Measurements from ENCODE around the gene CREBBP. TPM values are rescaled to one million over a fixed set of nuclear protein-coding genes. Genes with fewer than 3 reads are reported as not detected.

The CREBBP gene
- polyA plus RNA-seq, 1 of the 3 experiments (the other 2 are of a cell fraction) = 5.7 TPM

DNA sequence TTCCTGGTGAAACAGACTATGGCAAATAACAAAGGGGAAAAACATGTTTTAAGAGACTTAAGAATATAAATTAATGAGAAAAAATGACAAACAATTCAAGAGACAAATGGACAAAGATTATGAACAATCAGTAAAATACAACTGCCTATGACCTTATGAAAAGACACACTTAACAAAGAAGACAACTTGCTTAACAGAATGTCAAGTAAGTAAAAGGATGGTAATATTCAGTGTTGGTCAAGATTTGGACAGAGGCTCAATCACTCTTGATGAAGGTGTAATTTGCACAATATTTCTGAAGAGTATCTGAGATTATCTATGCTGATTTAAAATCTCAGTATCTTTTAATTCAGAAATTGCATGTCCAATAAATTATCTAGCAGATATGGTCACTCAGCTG, 34.4 kb downstream of the CREBBP start:
- H3K9ac ChIP-seq = no peak overlapping the region
- no peaks in the 10 kb centered on the region for H3K27me3 ChIP-seq (ENCODE audit: insufficient read depth)
- peaks cover 10 to 12% of the 10 kb centered on the region in 2 experiments for H3K4me1 ChIP-seq (ENCODE audit: control insufficient read depth in 1 of 2, insufficient read depth in 2 of 2, low read depth in 1 of 2, low read length in 1 of 2)
- no peak overlapping the region for H3K4me3 ChIP-seq (ENCODE audit: low read depth in 2 of 2, low read length in 1 of 2)
- H3K79me2 ChIP-seq (ENCODE audit: insufficient read depth) = peaks cover 96% of the 10 kb centered on the region
- no peak overlapping the region for H3K27ac ChIP-seq (ENCODE audit: low read depth in 2 of 2, low read length in 1 of 2)
- peaks cover 95% of the 10 kb centered on the region for H4K20me1 ChIP-seq (ENCODE audit: insufficient read depth)
- H3K9me2 ChIP-seq = no peaks in the 10 kb centered on the region
- CTCF ChIA-PET = no interaction called here
- TF ChIP-seq SIN3A (IDR thresholded peaks at IDR 0.05; ENCODE audit: borderline replicate concordance, low read depth, low read length) (no peak), RAD21 (IDR thresholded peaks at IDR 0.05; ENCODE audit: low read length) (no peak), RXRA (IDR thresholded peaks at IDR 0.05; ENCODE audit: borderline replicate concordance, low read depth) (no peak), TEAD4 (IDR thresholded peaks at IDR 0.05; ENCODE audit: borderline replicate concordance, insufficient read depth) (no peak), GABPA (IDR thresholded peaks at IDR 0.05; ENCODE audit: low read depth) (no peak), FOSL2 (IDR thresholded peaks at IDR 0.05; ENCODE audit: borderline replicate concordance, low read depth) (no peak), SMC3 (IDR thresholded peaks at IDR 0.05; ENCODE audit: low read depth, low read length) (no peak), CTCF (IDR thresholded peaks at IDR 0.05) (no peak), POLR2AphosphoS5 (IDR thresholded peaks at IDR 0.05; ENCODE audit: low read depth, low read length) (no peak), TCF12 (IDR thresholded peaks at IDR 0.05) (no peak)
- TF ChIP-seq, protein P1, sequence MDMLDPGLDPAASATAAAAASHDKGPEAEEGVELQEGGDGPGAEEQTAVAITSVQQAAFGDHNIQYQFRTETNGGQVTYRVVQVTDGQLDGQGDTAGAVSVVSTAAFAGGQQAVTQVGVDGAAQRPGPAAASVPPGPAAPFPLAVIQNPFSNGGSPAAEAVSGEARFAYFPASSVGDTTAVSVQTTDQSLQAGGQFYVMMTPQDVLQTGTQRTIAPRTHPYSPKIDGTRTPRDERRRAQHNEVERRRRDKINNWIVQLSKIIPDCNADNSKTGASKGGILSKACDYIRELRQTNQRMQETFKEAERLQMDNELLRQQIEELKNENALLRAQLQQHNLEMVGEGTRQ (IDR thresholded peaks at IDR 0.05; ENCODE audit: borderline replicate concordance, low read depth, low read length) = no peak
- TF ChIP-seq, protein P2, sequence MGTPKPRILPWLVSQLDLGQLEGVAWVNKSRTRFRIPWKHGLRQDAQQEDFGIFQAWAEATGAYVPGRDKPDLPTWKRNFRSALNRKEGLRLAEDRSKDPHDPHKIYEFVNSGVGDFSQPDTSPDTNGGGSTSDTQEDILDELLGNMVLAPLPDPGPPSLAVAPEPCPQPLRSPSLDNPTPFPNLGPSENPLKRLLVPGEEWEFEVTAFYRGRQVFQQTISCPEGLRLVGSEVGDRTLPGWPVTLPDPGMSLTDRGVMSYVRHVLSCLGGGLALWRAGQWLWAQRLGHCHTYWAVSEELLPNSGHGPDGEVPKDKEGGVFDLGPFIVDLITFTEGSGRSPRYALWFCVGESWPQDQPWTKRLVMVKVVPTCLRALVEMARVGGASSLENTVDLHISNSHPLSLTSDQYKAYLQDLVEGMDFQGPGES (IDR thresholded peaks at IDR 0.05; ENCODE audit: low read depth, low read length) = no peak
- POLR2A ChIA-PET = no interaction called here
- no peak for DNase-seq
- no peak overlapping the region for H2AFZ ChIP-seq (ENCODE audit: low read depth)
- no peaks in the 10 kb centered on the region for H3K9me3 ChIP-seq
- peaks cover 19 to 21% of the 10 kb centered on the region in 2 experiments for H3K36me3 ChIP-seq (replicated peaks in 1 of 2; ENCODE audit: control insufficient read depth in 1 of 2, insufficient read depth in 2 of 2, low read length in 1 of 2)
- H3F3A ChIP-seq (replicated peaks; ENCODE audit: insufficient read depth) = peaks cover 13% of the 10 kb centered on the region
- H3K4me2 ChIP-seq = no peak overlapping the region

DNA sequence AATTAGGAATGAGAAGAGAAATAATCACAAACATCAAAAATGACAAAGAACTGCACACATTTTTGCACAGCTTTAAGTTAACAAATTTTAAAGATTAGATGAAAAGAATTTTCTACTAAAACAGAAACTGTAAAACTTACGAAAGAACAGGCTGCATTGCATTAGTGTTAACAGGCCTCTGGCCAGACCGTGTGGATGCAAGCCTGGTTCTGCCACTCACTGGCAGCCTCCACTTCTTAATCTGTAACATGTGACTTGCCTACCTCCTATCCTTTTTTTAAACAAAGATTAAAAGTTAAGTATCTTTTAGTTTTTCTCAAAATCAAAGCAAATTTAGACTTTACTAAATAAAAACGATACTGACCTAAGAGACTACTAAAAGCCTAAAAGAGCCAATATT, 37.5 kb downstream of the CREBBP start:
- Histone ChIP-seq H4K20me1 (ENCODE audit: insufficient read depth) (peaks cover 97% of the 10 kb centered on the region), H2AFZ (ENCODE audit: low read depth) (no peak overlapping the region), H3K9ac (no peak overlapping the region), H3K9me2 (no peaks in the 10 kb centered on the region), H3K79me2 (ENCODE audit: insufficient read depth) (peaks cover 99% of the 10 kb centered on the region), H3F3A (replicated peaks; ENCODE audit: insufficient read depth) (peaks cover 12% of the 10 kb centered on the region), H3K27me3 (ENCODE audit: insufficient read depth) (no peaks in the 10 kb centered on the region), H3K27ac (ENCODE audit: low read depth in 2 of 2, low read length in 1 of 2) (no peak overlapping the region), H3K4me3 (ENCODE audit: low read depth in 2 of 2, low read length in 1 of 2) (no peak overlapping the region), H3K36me3 (replicated peaks in 1 of 2; ENCODE audit: control insufficient read depth in 1 of 2, insufficient read depth in 2 of 2, low read length in 1 of 2) (peaks cover 4 to 15% of the 10 kb centered on the region in 2 experiments), H3K4me1 (ENCODE audit: control insufficient read depth in 1 of 2, insufficient read depth in 2 of 2, low read depth in 1 of 2, low read length in 1 of 2) (peaks cover 2 to 21% of the 10 kb centered on the region in 2 experiments; a peak in 3 of 4 replicates), H3K9me3 (no peaks in the 10 kb centered on the region), H3K4me2 (no peak overlapping the region)
- ChIA-PET CTCF (no interaction called here), POLR2A (no interaction called here)
- DNase-seq = peak; percentile 56
- WGBS (ENCODE audit: low lambda C conversion rate) = 78% methylated on average over 3 of the region's 3 CpGs
- TF ChIP-seq, protein P2 (IDR thresholded peaks at IDR 0.05; ENCODE audit: low read depth, low read length) = no peak
- TF ChIP-seq, protein P3, sequence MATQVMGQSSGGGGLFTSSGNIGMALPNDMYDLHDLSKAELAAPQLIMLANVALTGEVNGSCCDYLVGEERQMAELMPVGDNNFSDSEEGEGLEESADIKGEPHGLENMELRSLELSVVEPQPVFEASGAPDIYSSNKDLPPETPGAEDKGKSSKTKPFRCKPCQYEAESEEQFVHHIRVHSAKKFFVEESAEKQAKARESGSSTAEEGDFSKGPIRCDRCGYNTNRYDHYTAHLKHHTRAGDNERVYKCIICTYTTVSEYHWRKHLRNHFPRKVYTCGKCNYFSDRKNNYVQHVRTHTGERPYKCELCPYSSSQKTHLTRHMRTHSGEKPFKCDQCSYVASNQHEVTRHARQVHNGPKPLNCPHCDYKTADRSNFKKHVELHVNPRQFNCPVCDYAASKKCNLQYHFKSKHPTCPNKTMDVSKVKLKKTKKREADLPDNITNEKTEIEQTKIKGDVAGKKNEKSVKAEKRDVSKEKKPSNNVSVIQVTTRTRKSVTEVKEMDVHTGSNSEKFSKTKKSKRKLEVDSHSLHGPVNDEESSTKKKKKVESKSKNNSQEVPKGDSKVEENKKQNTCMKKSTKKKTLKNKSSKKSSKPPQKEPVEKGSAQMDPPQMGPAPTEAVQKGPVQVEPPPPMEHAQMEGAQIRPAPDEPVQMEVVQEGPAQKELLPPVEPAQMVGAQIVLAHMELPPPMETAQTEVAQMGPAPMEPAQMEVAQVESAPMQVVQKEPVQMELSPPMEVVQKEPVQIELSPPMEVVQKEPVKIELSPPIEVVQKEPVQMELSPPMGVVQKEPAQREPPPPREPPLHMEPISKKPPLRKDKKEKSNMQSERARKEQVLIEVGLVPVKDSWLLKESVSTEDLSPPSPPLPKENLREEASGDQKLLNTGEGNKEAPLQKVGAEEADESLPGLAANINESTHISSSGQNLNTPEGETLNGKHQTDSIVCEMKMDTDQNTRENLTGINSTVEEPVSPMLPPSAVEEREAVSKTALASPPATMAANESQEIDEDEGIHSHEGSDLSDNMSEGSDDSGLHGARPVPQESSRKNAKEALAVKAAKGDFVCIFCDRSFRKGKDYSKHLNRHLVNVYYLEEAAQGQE (IDR thresholded peaks at IDR 0.05; ENCODE audit: low read depth, low read length) = no peak
- TF ChIP-seq MXI1 (IDR thresholded peaks at IDR 0.05; ENCODE audit: low read depth, low read length) (no peak), EP300 (IDR thresholded peaks at IDR 0.05; ENCODE audit: borderline replicate concordance in 1 of 2, low read depth in 1 of 2, low read length in 1 of 2) (no peak), RXRA (IDR thresholded peaks at IDR 0.05; ENCODE audit: borderline replicate concordance, low read depth) (no peak), RCOR1 (IDR thresholded peaks at IDR 0.05; ENCODE audit: low read length) (peak; percentile 20; the same call in 1 of the 2 replicates), NFIC (IDR thresholded peaks at IDR 0.05; ENCODE audit: borderline replicate concordance) (no peak)
